Subcutaneous adipose tissue (tissue), 4 donors: ENCODE measurements around the gene AKAP6. TPM values are rescaled to one million over a fixed set of nuclear protein-coding genes. Genes with fewer than 3 reads are reported as not detected.

Experiments used
- CTCF ChIP-seq: fragments of 450-650 bp; IDR thresholded peaks from one replicate; pipeline ENCODE4 v1.5.1; 2016; ENCODE audit warnings: low read depth, mild to moderate bottlenecking, control low read depth, antibody characterized with exemption, moderate library complexity
- total RNA-seq, 4 donors: library from RNA; depleted of rRNA; stranded (reverse); fragments of >200 nt; gene quantifications; one replicate each; pipeline ENCODE4 v1.1.0, GENCODE V29; 2016

The AKAP6 gene
- total RNA-seq, 4 donors from 2014 or later: 0.65 to 6.5 (median 1.2) TPM

GRCh38 chr14:32481707-32482106 is 152.6 kb downstream of the AKAP6 start:
- TF ChIP-seq CTCF: no peak

GRCh38 chr14:32491416-32492016 is 162.4 kb downstream of the AKAP6 start:
- no peak for TF ChIP-seq CTCF

- no peak for TF ChIP-seq CTCF
Observed at GRCh38 chr14:32492457-32492856, 163.4 kb downstream of the AKAP6 start.

GRCh38 chr14:32494609-32495434 is 165.7 kb downstream of the AKAP6 start:
- TF ChIP-seq CTCF: no peak

- TF ChIP-seq CTCF: no peak
Observed at GRCh38 chr14:32495435-32495734, 166.3 kb downstream of the AKAP6 start.

- TF ChIP-seq CTCF: no peak
Observed at GRCh38 chr14:32497248-32497647, 168.2 kb downstream of the AKAP6 start.

- TF ChIP-seq CTCF: no peak
Observed at GRCh38 chr14:32507029-32507984, 178.2 kb downstream of the AKAP6 start.
